ENCODE results near the gene S100P. TPM values are rescaled to one million over a fixed set of nuclear protein-coding genes. Genes with fewer than 3 reads are reported as not detected.

S100P gene
- total and polyA plus RNA-seq, 4 donors, result 0.42 to 3.1 (median 2.3) TPM

DNA sequence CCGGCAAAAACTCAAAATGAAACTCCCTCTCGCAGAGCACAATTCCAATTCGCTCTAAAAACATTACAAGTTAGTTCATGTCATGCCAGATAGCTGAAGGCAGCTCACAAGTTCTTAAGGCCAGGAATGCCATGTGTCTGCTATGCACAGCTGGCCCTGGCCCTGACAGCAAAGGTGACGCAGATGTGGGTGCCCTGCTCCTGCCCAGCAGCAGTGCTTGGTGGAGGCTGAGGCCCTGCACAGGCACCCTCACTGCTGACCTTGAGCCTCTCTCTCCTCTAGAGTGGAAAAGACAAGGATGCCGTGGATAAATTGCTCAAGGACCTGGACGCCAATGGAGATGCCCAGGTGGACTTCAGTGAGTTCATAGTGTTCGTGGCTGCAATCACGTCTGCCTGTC is 2.9 kb downstream of the S100P start:
- TF ChIP-seq, protein P1, sequence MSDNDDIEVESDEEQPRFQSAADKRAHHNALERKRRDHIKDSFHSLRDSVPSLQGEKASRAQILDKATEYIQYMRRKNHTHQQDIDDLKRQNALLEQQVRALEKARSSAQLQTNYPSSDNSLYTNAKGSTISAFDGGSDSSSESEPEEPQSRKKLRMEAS (IDR thresholded peaks at IDR 0.05), result no peak
- TF ChIP-seq, protein P2, sequence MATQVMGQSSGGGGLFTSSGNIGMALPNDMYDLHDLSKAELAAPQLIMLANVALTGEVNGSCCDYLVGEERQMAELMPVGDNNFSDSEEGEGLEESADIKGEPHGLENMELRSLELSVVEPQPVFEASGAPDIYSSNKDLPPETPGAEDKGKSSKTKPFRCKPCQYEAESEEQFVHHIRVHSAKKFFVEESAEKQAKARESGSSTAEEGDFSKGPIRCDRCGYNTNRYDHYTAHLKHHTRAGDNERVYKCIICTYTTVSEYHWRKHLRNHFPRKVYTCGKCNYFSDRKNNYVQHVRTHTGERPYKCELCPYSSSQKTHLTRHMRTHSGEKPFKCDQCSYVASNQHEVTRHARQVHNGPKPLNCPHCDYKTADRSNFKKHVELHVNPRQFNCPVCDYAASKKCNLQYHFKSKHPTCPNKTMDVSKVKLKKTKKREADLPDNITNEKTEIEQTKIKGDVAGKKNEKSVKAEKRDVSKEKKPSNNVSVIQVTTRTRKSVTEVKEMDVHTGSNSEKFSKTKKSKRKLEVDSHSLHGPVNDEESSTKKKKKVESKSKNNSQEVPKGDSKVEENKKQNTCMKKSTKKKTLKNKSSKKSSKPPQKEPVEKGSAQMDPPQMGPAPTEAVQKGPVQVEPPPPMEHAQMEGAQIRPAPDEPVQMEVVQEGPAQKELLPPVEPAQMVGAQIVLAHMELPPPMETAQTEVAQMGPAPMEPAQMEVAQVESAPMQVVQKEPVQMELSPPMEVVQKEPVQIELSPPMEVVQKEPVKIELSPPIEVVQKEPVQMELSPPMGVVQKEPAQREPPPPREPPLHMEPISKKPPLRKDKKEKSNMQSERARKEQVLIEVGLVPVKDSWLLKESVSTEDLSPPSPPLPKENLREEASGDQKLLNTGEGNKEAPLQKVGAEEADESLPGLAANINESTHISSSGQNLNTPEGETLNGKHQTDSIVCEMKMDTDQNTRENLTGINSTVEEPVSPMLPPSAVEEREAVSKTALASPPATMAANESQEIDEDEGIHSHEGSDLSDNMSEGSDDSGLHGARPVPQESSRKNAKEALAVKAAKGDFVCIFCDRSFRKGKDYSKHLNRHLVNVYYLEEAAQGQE (IDR thresholded peaks at IDR 0.05), result no peak
- TF ChIP-seq RXRA (IDR thresholded peaks at IDR 0.05) (no peak), JUND (IDR thresholded peaks at IDR 0.05) (no peak), TAF1 (conservative IDR thresholded peaks at IDR 0.05) (no peak), RAD21 (IDR thresholded peaks at IDR 0.05) (no peak), FOXA2 (IDR thresholded peaks at IDR 0.05) (no peak), NR2F2 (IDR thresholded peaks at IDR 0.05) (no peak), YY1 (IDR thresholded peaks at IDR 0.05) (no peak), GABPA (IDR thresholded peaks at IDR 0.05 in 1 of 2, conservative IDR thresholded peaks at IDR 0.05 in 1 of 2) (no peak), HNF4G (IDR thresholded peaks at IDR 0.05) (no peak), EGR1 (IDR thresholded peaks at IDR 0.05; ENCODE audit: low read depth in 2 of 2) (no peak), FOXA1 (IDR thresholded peaks at IDR 0.05) (no peak), HNF4A (conservative IDR thresholded peaks at IDR 0.05) (no peak), SP1 (IDR thresholded peaks at IDR 0.05) (no peak)
- TF ChIP-seq, protein P3, sequence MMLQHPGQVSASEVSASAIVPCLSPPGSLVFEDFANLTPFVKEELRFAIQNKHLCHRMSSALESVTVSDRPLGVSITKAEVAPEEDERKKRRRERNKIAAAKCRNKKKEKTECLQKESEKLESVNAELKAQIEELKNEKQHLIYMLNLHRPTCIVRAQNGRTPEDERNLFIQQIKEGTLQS (IDR thresholded peaks at IDR 0.05), result no peak
- TF ChIP-seq, protein P4, sequence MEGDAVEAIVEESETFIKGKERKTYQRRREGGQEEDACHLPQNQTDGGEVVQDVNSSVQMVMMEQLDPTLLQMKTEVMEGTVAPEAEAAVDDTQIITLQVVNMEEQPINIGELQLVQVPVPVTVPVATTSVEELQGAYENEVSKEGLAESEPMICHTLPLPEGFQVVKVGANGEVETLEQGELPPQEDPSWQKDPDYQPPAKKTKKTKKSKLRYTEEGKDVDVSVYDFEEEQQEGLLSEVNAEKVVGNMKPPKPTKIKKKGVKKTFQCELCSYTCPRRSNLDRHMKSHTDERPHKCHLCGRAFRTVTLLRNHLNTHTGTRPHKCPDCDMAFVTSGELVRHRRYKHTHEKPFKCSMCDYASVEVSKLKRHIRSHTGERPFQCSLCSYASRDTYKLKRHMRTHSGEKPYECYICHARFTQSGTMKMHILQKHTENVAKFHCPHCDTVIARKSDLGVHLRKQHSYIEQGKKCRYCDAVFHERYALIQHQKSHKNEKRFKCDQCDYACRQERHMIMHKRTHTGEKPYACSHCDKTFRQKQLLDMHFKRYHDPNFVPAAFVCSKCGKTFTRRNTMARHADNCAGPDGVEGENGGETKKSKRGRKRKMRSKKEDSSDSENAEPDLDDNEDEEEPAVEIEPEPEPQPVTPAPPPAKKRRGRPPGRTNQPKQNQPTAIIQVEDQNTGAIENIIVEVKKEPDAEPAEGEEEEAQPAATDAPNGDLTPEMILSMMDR (IDR thresholded peaks at IDR 0.05; ENCODE audit: low read depth, low read length, missing input control), result no peak
- TF ChIP-seq, protein P5, sequence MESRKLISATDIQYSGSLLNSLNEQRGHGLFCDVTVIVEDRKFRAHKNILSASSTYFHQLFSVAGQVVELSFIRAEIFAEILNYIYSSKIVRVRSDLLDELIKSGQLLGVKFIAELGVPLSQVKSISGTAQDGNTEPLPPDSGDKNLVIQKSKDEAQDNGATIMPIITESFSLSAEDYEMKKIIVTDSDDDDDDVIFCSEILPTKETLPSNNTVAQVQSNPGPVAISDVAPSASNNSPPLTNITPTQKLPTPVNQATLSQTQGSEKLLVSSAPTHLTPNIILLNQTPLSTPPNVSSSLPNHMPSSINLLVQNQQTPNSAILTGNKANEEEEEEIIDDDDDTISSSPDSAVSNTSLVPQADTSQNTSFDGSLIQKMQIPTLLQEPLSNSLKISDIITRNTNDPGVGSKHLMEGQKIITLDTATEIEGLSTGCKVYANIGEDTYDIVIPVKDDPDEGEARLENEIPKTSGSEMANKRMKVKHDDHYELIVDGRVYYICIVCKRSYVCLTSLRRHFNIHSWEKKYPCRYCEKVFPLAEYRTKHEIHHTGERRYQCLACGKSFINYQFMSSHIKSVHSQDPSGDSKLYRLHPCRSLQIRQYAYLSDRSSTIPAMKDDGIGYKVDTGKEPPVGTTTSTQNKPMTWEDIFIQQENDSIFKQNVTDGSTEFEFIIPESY (IDR thresholded peaks at IDR 0.05), result no peak
- no peak overlapping the region for H3K4me3 ChIP-seq (ENCODE audit: low read depth in 1 of 3, low read length in 3 of 3)
- H3K27ac ChIP-seq (ENCODE audit: low read depth in 1 of 2, low read length in 2 of 2), result peak overlapping the region; percentile 73 to 82
- DNase-seq (ENCODE audit: low spot score), result no peak
- H3K36me3 ChIP-seq (ENCODE audit: control insufficient read depth in 4 of 4, insufficient read depth in 3 of 4, low read depth in 1 of 4, low read length in 3 of 4), result no peaks in the 10 kb centered on the region
- no peak overlapping the region for H3K9ac ChIP-seq (ENCODE audit: low read depth in 1 of 2, low read length in 2 of 2)
- H3K9me3 ChIP-seq (ENCODE audit: control insufficient read depth in 4 of 4, low read length in 3 of 4), result no peaks in the 10 kb centered on the region
- H3K4me1 ChIP-seq (ENCODE audit: control insufficient read depth in 4 of 4, insufficient read depth in 4 of 4, low read length in 3 of 4), result peaks cover 6 to 16% (median 11%) of the 10 kb centered on the region in 4 donors
- 88% methylated on average over 8 of the region's 8 CpGs for WGBS
- no peaks in the 10 kb centered on the region for H3K27me3 ChIP-seq (ENCODE audit: control insufficient read depth in 4 of 4, insufficient read depth in 4 of 4, low read length in 3 of 4)

All from liver (tissue), 9 donors.